ENCODE results near the gene SECISBP2L.

SECISBP2L gene

GRCh38 chr15:49085696-49086459, 39.6 kb upstream of the SECISBP2L start:
- TF ChIP-seq TAF1 (IDR thresholded peaks at IDR 0.05; ENCODE audit: borderline replicate concordance, insufficient read depth, low read length) (no peak), SIN3A (IDR thresholded peaks at IDR 0.05; ENCODE audit: borderline replicate concordance, insufficient read depth, low read length) (no peak), POLR2AphosphoS5 (IDR thresholded peaks at IDR 0.05; ENCODE audit: low read depth, low read length) (no peak), REST (IDR thresholded peaks at IDR 0.05; ENCODE audit: insufficient read depth in 1 of 2, low read depth in 2 of 2, low read length in 2 of 2) (no peak), FOXP2 (optimal IDR thresholded peaks at IDR 0.05; ENCODE audit: borderline replicate concordance, extremely low read depth, extremely low read length, insufficient read depth) (no peak)

GRCh38 chr15:49084285-49084570, 38.0 kb upstream of the SECISBP2L start:
- TF ChIP-seq TAF1 (IDR thresholded peaks at IDR 0.05; ENCODE audit: borderline replicate concordance, insufficient read depth, low read length): no peak
- no peak for TF ChIP-seq REST (IDR thresholded peaks at IDR 0.05; ENCODE audit: insufficient read depth in 1 of 2, low read depth in 2 of 2, low read length in 2 of 2)

- TF ChIP-seq SIN3A (IDR thresholded peaks at IDR 0.05; ENCODE audit: borderline replicate concordance, insufficient read depth, low read length) (no peak), POLR2AphosphoS5 (IDR thresholded peaks at IDR 0.05; ENCODE audit: low read depth, low read length) (no peak), REST (IDR thresholded peaks at IDR 0.05; ENCODE audit: insufficient read depth in 1 of 2, low read depth in 2 of 2, low read length in 2 of 2) (no peak), TAF1 (IDR thresholded peaks at IDR 0.05; ENCODE audit: borderline replicate concordance, insufficient read depth, low read length) (no peak), FOXP2 (optimal IDR thresholded peaks at IDR 0.05; ENCODE audit: borderline replicate concordance, extremely low read depth, extremely low read length, insufficient read depth) (no peak)
Measured at GRCh38 chr15:49083401-49084284, 37.4 kb upstream of the SECISBP2L start.

- TF ChIP-seq SIN3A (IDR thresholded peaks at IDR 0.05; ENCODE audit: borderline replicate concordance, insufficient read depth, low read length) (no peak), POLR2AphosphoS5 (IDR thresholded peaks at IDR 0.05; ENCODE audit: low read depth, low read length) (no peak), TAF1 (IDR thresholded peaks at IDR 0.05; ENCODE audit: borderline replicate concordance, insufficient read depth, low read length) (no peak), FOXP2 (optimal IDR thresholded peaks at IDR 0.05; ENCODE audit: borderline replicate concordance, extremely low read depth, extremely low read length, insufficient read depth) (no peak), REST (IDR thresholded peaks at IDR 0.05; ENCODE audit: insufficient read depth in 1 of 2, low read depth in 2 of 2, low read length in 2 of 2) (no peak)
Measured at GRCh38 chr15:49082960-49083359, 36.7 kb upstream of the SECISBP2L start.
